ENCODE data around the gene CENPQ. TPM values are rescaled to one million over a fixed set of nuclear protein-coding genes. Genes with fewer than 3 reads are reported as not detected.

Gene CENPQ
- total and polyA plus RNA-seq, 4 donors = 0.70 to 3.5 (median 1.4) TPM

DNA sequence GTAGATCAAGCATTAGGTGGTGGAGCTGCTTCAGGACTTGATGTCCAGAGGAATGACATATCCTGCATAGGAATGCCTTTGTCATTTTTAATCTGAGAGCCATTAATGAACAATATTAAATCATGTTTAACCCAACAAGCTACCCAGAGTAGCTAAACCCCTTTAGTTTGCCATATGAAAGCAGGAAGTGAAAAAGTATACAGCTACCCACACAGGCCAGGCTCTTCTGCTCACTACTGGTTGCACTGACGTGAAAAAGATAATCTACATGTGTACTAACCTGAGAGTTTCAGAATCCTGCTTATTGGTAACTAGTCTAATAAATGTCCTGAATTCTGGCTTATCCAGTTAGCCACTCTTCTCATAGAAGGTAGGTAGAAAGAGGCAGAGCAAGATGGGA, 56.5 kb downstream of the CENPQ start:
- WGBS = 84% methylated on average over 1 of the region's 1 CpG

DNA sequence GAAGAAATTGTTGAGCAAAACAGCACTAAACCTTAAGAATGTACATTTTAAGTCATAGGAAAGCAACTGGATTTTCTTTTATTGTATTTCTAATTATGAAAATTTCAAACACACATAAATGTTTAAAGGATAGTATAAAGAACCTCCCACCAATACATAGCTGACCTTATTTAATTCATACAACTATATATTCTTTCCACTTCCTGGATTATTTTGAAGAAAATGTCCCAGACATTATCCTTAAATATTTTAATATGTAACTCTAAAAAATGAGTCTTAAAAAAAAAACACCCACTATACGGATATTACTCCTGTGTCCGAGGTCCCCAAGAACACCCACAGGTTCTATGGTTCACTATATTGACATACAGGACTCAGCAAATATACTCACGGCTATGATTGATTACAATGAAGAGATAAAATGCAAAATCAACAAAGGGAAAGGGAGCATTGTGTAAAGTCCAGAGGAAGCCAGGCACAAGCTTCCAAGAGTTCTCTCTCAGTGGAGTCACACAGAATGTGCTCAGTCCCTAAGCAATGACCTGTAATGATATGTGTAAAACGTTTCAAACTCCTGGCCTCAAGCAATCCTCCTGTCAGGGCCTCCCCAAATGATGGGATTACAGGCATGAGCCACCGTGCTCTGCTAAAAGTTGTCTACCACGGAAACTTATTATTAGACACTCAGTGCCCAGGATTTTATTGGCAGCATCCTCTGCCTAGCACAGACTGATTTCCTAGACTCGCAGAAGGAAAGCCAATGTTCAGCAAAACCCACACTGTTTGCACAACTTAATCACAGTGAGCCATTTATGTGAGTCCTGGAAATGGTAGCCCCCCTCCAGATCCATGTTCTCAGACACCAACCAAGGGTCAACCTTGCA, 59.8 kb downstream of the CENPQ start:
- H3K9me3 ChIP-seq (ENCODE audit: control insufficient read depth in 4 of 4, low read length in 3 of 4) = no peaks in the 10 kb centered on the region
- H3K9ac ChIP-seq (ENCODE audit: low read depth in 1 of 2, low read length in 2 of 2) = no peak overlapping the region
- H3K4me1 ChIP-seq (ENCODE audit: control insufficient read depth in 4 of 4, insufficient read depth in 4 of 4, low read length in 3 of 4) = peaks cover 12 to 56% (median 50%) of the 10 kb centered on the region in 4 donors
- 25% methylated on average over 7 of the region's 7 CpGs for WGBS
- DNase-seq (ENCODE audit: low spot score) = peak; percentile 38
- H3K4me3 ChIP-seq (ENCODE audit: low read depth in 1 of 3, low read length in 3 of 3) = no peak overlapping the region
- no peaks in the 10 kb centered on the region for H3K27me3 ChIP-seq (ENCODE audit: control insufficient read depth in 4 of 4, insufficient read depth in 4 of 4, low read length in 3 of 4)
- peak overlapping the region; percentile 57 to 77 for H3K27ac ChIP-seq (ENCODE audit: low read depth in 1 of 2, low read length in 2 of 2)
- no peaks in the 10 kb centered on the region for H3K36me3 ChIP-seq (ENCODE audit: control insufficient read depth in 4 of 4, insufficient read depth in 3 of 4, low read depth in 1 of 4, low read length in 3 of 4)
- TF ChIP-seq FOXA2 (IDR thresholded peaks at IDR 0.05) (peak; percentile 99), GABPA (IDR thresholded peaks at IDR 0.05 in 1 of 2, conservative IDR thresholded peaks at IDR 0.05 in 1 of 2) (no peak), FOXA1 (IDR thresholded peaks at IDR 0.05) (peak; percentile 99), YY1 (IDR thresholded peaks at IDR 0.05) (peak; percentile 56), EGR1 (IDR thresholded peaks at IDR 0.05; ENCODE audit: low read depth in 2 of 2) (no peak), RAD21 (IDR thresholded peaks at IDR 0.05) (peak; percentile 22 to 50), TAF1 (conservative IDR thresholded peaks at IDR 0.05) (peak; percentile 57)
- TF ChIP-seq, protein P1, sequence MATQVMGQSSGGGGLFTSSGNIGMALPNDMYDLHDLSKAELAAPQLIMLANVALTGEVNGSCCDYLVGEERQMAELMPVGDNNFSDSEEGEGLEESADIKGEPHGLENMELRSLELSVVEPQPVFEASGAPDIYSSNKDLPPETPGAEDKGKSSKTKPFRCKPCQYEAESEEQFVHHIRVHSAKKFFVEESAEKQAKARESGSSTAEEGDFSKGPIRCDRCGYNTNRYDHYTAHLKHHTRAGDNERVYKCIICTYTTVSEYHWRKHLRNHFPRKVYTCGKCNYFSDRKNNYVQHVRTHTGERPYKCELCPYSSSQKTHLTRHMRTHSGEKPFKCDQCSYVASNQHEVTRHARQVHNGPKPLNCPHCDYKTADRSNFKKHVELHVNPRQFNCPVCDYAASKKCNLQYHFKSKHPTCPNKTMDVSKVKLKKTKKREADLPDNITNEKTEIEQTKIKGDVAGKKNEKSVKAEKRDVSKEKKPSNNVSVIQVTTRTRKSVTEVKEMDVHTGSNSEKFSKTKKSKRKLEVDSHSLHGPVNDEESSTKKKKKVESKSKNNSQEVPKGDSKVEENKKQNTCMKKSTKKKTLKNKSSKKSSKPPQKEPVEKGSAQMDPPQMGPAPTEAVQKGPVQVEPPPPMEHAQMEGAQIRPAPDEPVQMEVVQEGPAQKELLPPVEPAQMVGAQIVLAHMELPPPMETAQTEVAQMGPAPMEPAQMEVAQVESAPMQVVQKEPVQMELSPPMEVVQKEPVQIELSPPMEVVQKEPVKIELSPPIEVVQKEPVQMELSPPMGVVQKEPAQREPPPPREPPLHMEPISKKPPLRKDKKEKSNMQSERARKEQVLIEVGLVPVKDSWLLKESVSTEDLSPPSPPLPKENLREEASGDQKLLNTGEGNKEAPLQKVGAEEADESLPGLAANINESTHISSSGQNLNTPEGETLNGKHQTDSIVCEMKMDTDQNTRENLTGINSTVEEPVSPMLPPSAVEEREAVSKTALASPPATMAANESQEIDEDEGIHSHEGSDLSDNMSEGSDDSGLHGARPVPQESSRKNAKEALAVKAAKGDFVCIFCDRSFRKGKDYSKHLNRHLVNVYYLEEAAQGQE (IDR thresholded peaks at IDR 0.05) = peak; percentile 57
- TF ChIP-seq, protein P2, sequence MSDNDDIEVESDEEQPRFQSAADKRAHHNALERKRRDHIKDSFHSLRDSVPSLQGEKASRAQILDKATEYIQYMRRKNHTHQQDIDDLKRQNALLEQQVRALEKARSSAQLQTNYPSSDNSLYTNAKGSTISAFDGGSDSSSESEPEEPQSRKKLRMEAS (IDR thresholded peaks at IDR 0.05) = peak; percentile 68
- TF ChIP-seq, protein P3, sequence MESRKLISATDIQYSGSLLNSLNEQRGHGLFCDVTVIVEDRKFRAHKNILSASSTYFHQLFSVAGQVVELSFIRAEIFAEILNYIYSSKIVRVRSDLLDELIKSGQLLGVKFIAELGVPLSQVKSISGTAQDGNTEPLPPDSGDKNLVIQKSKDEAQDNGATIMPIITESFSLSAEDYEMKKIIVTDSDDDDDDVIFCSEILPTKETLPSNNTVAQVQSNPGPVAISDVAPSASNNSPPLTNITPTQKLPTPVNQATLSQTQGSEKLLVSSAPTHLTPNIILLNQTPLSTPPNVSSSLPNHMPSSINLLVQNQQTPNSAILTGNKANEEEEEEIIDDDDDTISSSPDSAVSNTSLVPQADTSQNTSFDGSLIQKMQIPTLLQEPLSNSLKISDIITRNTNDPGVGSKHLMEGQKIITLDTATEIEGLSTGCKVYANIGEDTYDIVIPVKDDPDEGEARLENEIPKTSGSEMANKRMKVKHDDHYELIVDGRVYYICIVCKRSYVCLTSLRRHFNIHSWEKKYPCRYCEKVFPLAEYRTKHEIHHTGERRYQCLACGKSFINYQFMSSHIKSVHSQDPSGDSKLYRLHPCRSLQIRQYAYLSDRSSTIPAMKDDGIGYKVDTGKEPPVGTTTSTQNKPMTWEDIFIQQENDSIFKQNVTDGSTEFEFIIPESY (IDR thresholded peaks at IDR 0.05) = peak; percentile 81

More for the DNA sequence above, 56.5 kb downstream of the CENPQ start:
- TF ChIP-seq HNF4A (conservative IDR thresholded peaks at IDR 0.05) = no peak
- TF ChIP-seq RXRA (IDR thresholded peaks at IDR 0.05) = no peak
- no peak for TF ChIP-seq NR2F2 (IDR thresholded peaks at IDR 0.05)
- no peak for TF ChIP-seq TAF1 (conservative IDR thresholded peaks at IDR 0.05)
- TF ChIP-seq FOXA1 (IDR thresholded peaks at IDR 0.05) = no peak
- TF ChIP-seq YY1 (IDR thresholded peaks at IDR 0.05) = no peak
- no peak for TF ChIP-seq EGR1 (IDR thresholded peaks at IDR 0.05; ENCODE audit: low read depth in 2 of 2)
- TF ChIP-seq, protein P3 (IDR thresholded peaks at IDR 0.05) = no peak
- TF ChIP-seq, protein P1 (IDR thresholded peaks at IDR 0.05) = no peak
- TF ChIP-seq GABPA (IDR thresholded peaks at IDR 0.05 in 1 of 2, conservative IDR thresholded peaks at IDR 0.05 in 1 of 2) = no peak
- TF ChIP-seq HNF4G (IDR thresholded peaks at IDR 0.05) = no peak
- TF ChIP-seq, protein P4, sequence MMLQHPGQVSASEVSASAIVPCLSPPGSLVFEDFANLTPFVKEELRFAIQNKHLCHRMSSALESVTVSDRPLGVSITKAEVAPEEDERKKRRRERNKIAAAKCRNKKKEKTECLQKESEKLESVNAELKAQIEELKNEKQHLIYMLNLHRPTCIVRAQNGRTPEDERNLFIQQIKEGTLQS (IDR thresholded peaks at IDR 0.05) = no peak
- peaks cover 5 to 33% (median 28%) of the 10 kb centered on the region in 4 donors for H3K4me1 ChIP-seq (ENCODE audit: control insufficient read depth in 4 of 4, insufficient read depth in 4 of 4, low read length in 3 of 4)
- DNase-seq (ENCODE audit: low spot score) = no peak
- no peak overlapping the region for H3K9ac ChIP-seq (ENCODE audit: low read depth in 1 of 2, low read length in 2 of 2)
- no peak overlapping the region for H3K27ac ChIP-seq (ENCODE audit: low read depth in 1 of 2, low read length in 2 of 2)
- H3K9me3 ChIP-seq (ENCODE audit: control insufficient read depth in 4 of 4, low read length in 3 of 4) = no peaks in the 10 kb centered on the region
- no peaks in the 10 kb centered on the region for H3K27me3 ChIP-seq (ENCODE audit: control insufficient read depth in 4 of 4, insufficient read depth in 4 of 4, low read length in 3 of 4)
- H3K36me3 ChIP-seq (ENCODE audit: control insufficient read depth in 4 of 4, insufficient read depth in 3 of 4, low read depth in 1 of 4, low read length in 3 of 4) = no peaks in the 10 kb centered on the region
- H3K4me3 ChIP-seq (ENCODE audit: low read depth in 1 of 3, low read length in 3 of 3) = no peak overlapping the region

All from liver (tissue), 9 donors.